NCI-H187 (cell line): ENCODE measurements around the gene NALCN.

ENCODE experiments used
- DNase-seq, 2 experiments: peaks; one replicate each; lab custom pipeline; 2025; lab: John Stamatoyannopoulos, UW

NALCN gene

GRCh38 chr13:101416181-101417042 is at the start of gene NALCN:
NALCN (minus strand) TSS chr13:101416508; CDS start chr13:101399126, 17,382 bp downstream.
- peak in 1 of 2 experiments; percentile 36 for DNase-seq

GRCh38 chr13:101465877-101466276 is 49.6 kb upstream of the NALCN start:
- DNase-seq = no peak

- DNase-seq = no peak
Observed at GRCh38 chr13:101457176-101457575, 40.9 kb upstream of the NALCN start.

- no peak for DNase-seq
Observed at GRCh38 chr13:101455863-101456262, 39.6 kb upstream of the NALCN start.

GRCh38 chr13:101454767-101455166 is 38.5 kb upstream of the NALCN start:
- no peak for DNase-seq

GRCh38 chr13:101453784-101454201 is 37.5 kb upstream of the NALCN start:
- no peak for DNase-seq

GRCh38 chr13:101452519-101453485 is 36.5 kb upstream of the NALCN start, which contains the start of gene ITGBL1:
ITGBL1 (plus strand) TSS chr13:101452675; CDS start chr13:101452834, 159 bp downstream.
- DNase-seq = no peak

- DNase-seq = no peak
Observed at GRCh38 chr13:101451641-101452040, 35.3 kb upstream of the NALCN start.

GRCh38 chr13:101450749-101451130 is 34.4 kb upstream of the NALCN start:
- DNase-seq = no peak

- DNase-seq = no peak
Observed at GRCh38 chr13:101449790-101450748, 33.8 kb upstream of the NALCN start.

- DNase-seq = no peak
Observed at GRCh38 chr13:101447852-101448251, 31.5 kb upstream of the NALCN start.

- DNase-seq = no peak
Observed at GRCh38 chr13:101434486-101434885, 18.2 kb upstream of the NALCN start.

- DNase-seq = no peak
Observed at GRCh38 chr13:101433895-101434294, 17.6 kb upstream of the NALCN start.

- no peak for DNase-seq
Observed at GRCh38 chr13:101429733-101430132, 13.4 kb upstream of the NALCN start.

GRCh38 chr13:101425623-101426022 is 9.3 kb upstream of the NALCN start:
- DNase-seq = no peak

- no peak for DNase-seq
Observed at GRCh38 chr13:101425156-101425471, 8.8 kb upstream of the NALCN start.

- DNase-seq = no peak
Observed at GRCh38 chr13:101424381-101425155, 8.3 kb upstream of the NALCN start.

- DNase-seq = no peak
Observed at GRCh38 chr13:101423872-101424271, 7.6 kb upstream of the NALCN start.

- DNase-seq = no peak
Observed at GRCh38 chr13:101417501-101417900, 1.2 kb upstream of the NALCN start.

- DNase-seq = peak; percentile 33 to 39
Observed at GRCh38 chr13:101417043-101417406, 717 bp upstream of the NALCN start.
